Esophagus squamous epithelium (tissue), 5 donors: ENCODE results near the gene DPP3. TPM values are rescaled to one million over a fixed set of nuclear protein-coding genes. Genes with fewer than 3 reads are reported as not detected.

Experiments used
- DNase-seq: peaks from one replicate; lab custom pipeline; 2025; lab: John Stamatoyannopoulos, UW
- H3K27ac ChIP-seq, 4 donors: fragments of 200-600 bp; sonication (generic); one replicate each; pipeline ENCODE4 v1.5.1; 2016 to 2019; ENCODE audit warnings: mild to moderate bottlenecking in 1 of 4
- H3K27me3 ChIP-seq, 4 donors: fragments of 200-600 bp; sonication (generic); 1 replicate in 3 of 4; 2 replicates in 1 of 4; pipeline versions ENCODE4 v1.5.1 to v1.6.0; 2017 to 2021; ENCODE audit warnings: antibody characterized with exemption in 1 of 4
- H3K36me3 ChIP-seq, 3 donors: fragments of 200-600 bp; sonication (generic); one replicate each; pipeline ENCODE4 v1.5.1; 2016 to 2019
- H3K4me1 ChIP-seq, 3 donors: fragments of 200-600 bp; sonication (generic); one replicate each; pipeline ENCODE4 v1.5.1; 2017 to 2019
- H3K4me3 ChIP-seq, 4 donors: fragments of 200-600 bp; sonication (generic); 1 replicate in 3 of 4; 2 replicates in 1 of 4; pipeline ENCODE4 v1.5.1; 2016 to 2019; ENCODE audit warnings: mild to moderate bottlenecking in 2 of 4, moderate library complexity in 1 of 4
- H3K9me3 ChIP-seq, 3 donors: fragments of 200-600 bp; sonication (generic); one replicate each; pipeline ENCODE4 v1.5.1; 2016 to 2019
- CTCF ChIP-seq, 6 experiments: fragments of 450-650 bp in 4 of 6; fragments of 200-600 bp in 2 of 6; sonication (generic) in 2 of 6; IDR thresholded peaks; one replicate each; pipeline ENCODE4 v1.5.1; 2016 to 2019; ENCODE audit warnings: antibody characterized with exemption in 6 of 6, mild to moderate bottlenecking in 4 of 6, moderate library complexity in 4 of 6
- POLR2A ChIP-seq, 4 donors: fragments of 450-650 bp; IDR thresholded peaks; one replicate each; pipeline ENCODE4 v1.6.1; 2017; ENCODE audit warnings: antibody characterized with exemption in 4 of 4, mild to moderate bottlenecking in 4 of 4, moderate library complexity in 3 of 4
- WGBS, 2 donors: methylation state at CpG; one replicate each; pipeline ENCODE4 v1.1.5; 2018; 5-methylcytosine and 5-hydroxymethylcytosine counted together
- intact Hi-C: fragments of 100-400 bp; cut with DNase I; formaldehyde crosslinking; loops from one replicate; pipeline ENCODE4 v1.15.0; 2022
- total RNA-seq, 4 donors: library from RNA; depleted of rRNA; stranded (reverse); fragments of >200 nt; gene quantifications; one replicate each; pipeline ENCODE4 v1.1.0, GENCODE V29; 2016
- donor health status: DM: yes; HTN: yes; CAD: no.

DPP3 gene
- total RNA-seq, 4 donors from 2014 or later = 24.6 to 49.2 (median 43.5) TPM

GRCh38 chr11:66464916-66465315 lies 15.3 kb upstream of the DPP3 start:
- H3K27ac ChIP-seq = no peak overlapping the region
- 75 to 88% methylated on average over 1 of the region's 1 CpG for WGBS, 2 donors
- peaks cover 0 to 3% (median 0%) of the 10 kb centered on the region in 3 donors for H3K9me3 ChIP-seq
- TF ChIP-seq POLR2A (IDR thresholded peaks at IDR 0.05) = no peak
- no peak for TF ChIP-seq CTCF (IDR thresholded peaks at IDR 0.05)
- H3K4me1 ChIP-seq = peaks cover 13 to 28% (median 15%) of the 10 kb centered on the region in 3 donors
- H3K4me3 ChIP-seq = no peak overlapping the region
- no peaks in the 10 kb centered on the region for H3K27me3 ChIP-seq
- DNase-seq = no peak
- peaks cover 0 to 5% (median 0%) of the 10 kb centered on the region in 3 donors for H3K36me3 ChIP-seq
- intact Hi-C loops = no loop called here

- WGBS, 2 donors = 52 to 62% methylated on average over 4 to 10 of the region's 19 CpGs
These were observed 14.6 kb upstream of the DPP3 start for GRCh38 chr11:66465373-66466224.

GRCh38 chr11:66466225-66467033 lies 13.8 kb upstream of the DPP3 start, which contains the start of gene PELI3:
TSS of gene PELI3 (plus strand) at chr11:66466905. CDS start at chr11:66468129, 1,224 bp downstream.
- peaks cover 13 to 28% (median 15%) of the 10 kb centered on the region in 3 donors for H3K4me1 ChIP-seq
- H3K9me3 ChIP-seq = no peaks in the 10 kb centered on the region
- peak within 1 kb of the TSS; percentile 77 to 94 (median 85) for H3K27ac ChIP-seq
- no peaks in the 10 kb centered on the region for H3K27me3 ChIP-seq
- TF ChIP-seq CTCF (IDR thresholded peaks at IDR 0.05) (no peak), POLR2A (IDR thresholded peaks at IDR 0.05) (peak in 1 of 4 donors; percentile 46)
- DNase-seq = no peak
- peaks cover 0 to 15% (median 0%) of the 10 kb centered on the region in 3 donors for H3K36me3 ChIP-seq
- intact Hi-C loops = no loop called here
- peak within 1 kb of the TSS; percentile 52 to 89 (median 70) for H3K4me3 ChIP-seq
- 0 to 5% methylated on average over 3 to 6 of the region's 63 CpGs for WGBS, 2 donors

More at GRCh38 chr11:66465373-66466224, 14.6 kb upstream of the DPP3 start:
- TF ChIP-seq POLR2A (IDR thresholded peaks at IDR 0.05) = no peak
- TF ChIP-seq CTCF (IDR thresholded peaks at IDR 0.05) = no peak
- H3K9me3 ChIP-seq = peaks cover 0 to 3% (median 0%) of the 10 kb centered on the region in 3 donors
- no peaks in the 10 kb centered on the region for H3K27me3 ChIP-seq
- H3K4me1 ChIP-seq = peaks cover 13 to 28% (median 15%) of the 10 kb centered on the region in 3 donors
- intact Hi-C loops = no loop called here
- DNase-seq = no peak
- peak overlapping the region; percentile 52 to 89 (median 70) for H3K4me3 ChIP-seq
- H3K36me3 ChIP-seq = peaks cover 0 to 6% (median 0%) of the 10 kb centered on the region in 3 donors
- H3K27ac ChIP-seq = peak overlapping the region; percentile 77 to 94 (median 85)

- Histone ChIP-seq H3K36me3 (peaks cover 0 to 22% (median 0%) of the 10 kb centered on the region in 3 donors), H3K27ac (peak overlapping the region; percentile 29 to 94 (median 85)), H3K27me3 (no peaks in the 10 kb centered on the region), H3K4me1 (peaks cover 13 to 28% (median 15%) of the 10 kb centered on the region in 3 donors), H3K9me3 (no peaks in the 10 kb centered on the region), H3K4me3 (peak overlapping the region; percentile 52 to 89 (median 70))
- TF ChIP-seq CTCF (IDR thresholded peaks at IDR 0.05) (peak in 4 of 6 experiments; percentile 22 to 67 (median 54)), POLR2A (IDR thresholded peaks at IDR 0.05) (no peak)
- DNase-seq = no peak
- WGBS, 2 donors = 3 to 14% methylated on average over 7 of the region's 72 CpGs
- intact Hi-C loops = no loop called here
These were observed 13.1 kb upstream of the DPP3 start for GRCh38 chr11:66467034-66467659.
